ENCODE measurements around the gene SYMPK.

Gene SYMPK

GRCh38 chr19:45876411-45877197, 13.7 kb upstream of the SYMPK start:
- H3K4me3 ChIP-seq (replicated peaks; ENCODE audit: insufficient read depth, low read length), result no peak overlapping the region
- no peak overlapping the region for H3K27ac ChIP-seq (replicated peaks)
- DNase-seq (ENCODE audit: low read depth in 1 of 2, low spot score in 1 of 2), result no peak
- H3K27me3 ChIP-seq (ENCODE audit: insufficient read depth, poor library complexity, severe bottlenecking), result peaks cover 28% of the 10 kb centered on the region
- no peak for TF ChIP-seq POLR2AphosphoS5 (IDR thresholded peaks at IDR 0.05; ENCODE audit: low read depth)
- no peak for TF ChIP-seq GABPA (IDR thresholded peaks at IDR 0.05; ENCODE audit: low read depth)
- TF ChIP-seq CTCF (IDR thresholded peaks at IDR 0.05; ENCODE audit: insufficient read depth, low read length), result no peak
- no peak for TF ChIP-seq REST (IDR thresholded peaks at IDR 0.05; ENCODE audit: insufficient replicate concordance, low read depth)
- TF ChIP-seq SPI1 (IDR thresholded peaks at IDR 0.05; ENCODE audit: borderline replicate concordance, low read depth), result no peak

- TF ChIP-seq POLR2AphosphoS5 (IDR thresholded peaks at IDR 0.05; ENCODE audit: low read depth) (no peak), GABPA (IDR thresholded peaks at IDR 0.05; ENCODE audit: low read depth) (no peak), SPI1 (IDR thresholded peaks at IDR 0.05; ENCODE audit: borderline replicate concordance, low read depth) (no peak), CTCF (IDR thresholded peaks at IDR 0.05; ENCODE audit: insufficient read depth, low read length) (no peak), REST (IDR thresholded peaks at IDR 0.05; ENCODE audit: insufficient replicate concordance, low read depth) (no peak)
- Histone ChIP-seq H3K27ac (replicated peaks) (no peak overlapping the region), H3K4me3 (replicated peaks; ENCODE audit: insufficient read depth, low read length) (no peak overlapping the region), H3K27me3 (ENCODE audit: insufficient read depth, poor library complexity, severe bottlenecking) (peaks cover 28% of the 10 kb centered on the region)
- DNase-seq (ENCODE audit: low read depth in 1 of 2, low spot score in 1 of 2), result no peak
Observed at GRCh38 chr19:45876161-45876410, 13.1 kb upstream of the SYMPK start.

- DNase-seq (ENCODE audit: low read depth in 1 of 2, low spot score in 1 of 2), result no peak
- Histone ChIP-seq H3K27me3 (ENCODE audit: insufficient read depth, poor library complexity, severe bottlenecking) (peaks cover 28% of the 10 kb centered on the region), H3K27ac (replicated peaks) (no peak overlapping the region), H3K4me3 (replicated peaks; ENCODE audit: insufficient read depth, low read length) (no peak overlapping the region)
- TF ChIP-seq POLR2AphosphoS5 (IDR thresholded peaks at IDR 0.05; ENCODE audit: low read depth) (no peak), GABPA (IDR thresholded peaks at IDR 0.05; ENCODE audit: low read depth) (no peak), SPI1 (IDR thresholded peaks at IDR 0.05; ENCODE audit: borderline replicate concordance, low read depth) (no peak), REST (IDR thresholded peaks at IDR 0.05; ENCODE audit: insufficient replicate concordance, low read depth) (no peak), CTCF (IDR thresholded peaks at IDR 0.05; ENCODE audit: insufficient read depth, low read length) (no peak)
Observed at GRCh38 chr19:45874620-45874966, 11.6 kb upstream of the SYMPK start.

Data from HL-60 (cell line).